RPMI8226 (cell line): ENCODE data around the gene SELENOO.

ENCODE experiments used
- DNase-seq: peaks from one replicate; pipeline ENCODE4 v3.0.0-alpha.2; 2015

SELENOO gene

GRCh38 chr22:50257041-50257440 is 56.2 kb downstream of the SELENOO start:
- DNase-seq = no peak

GRCh38 chr22:50257451-50258360 is 56.9 kb downstream of the SELENOO start:
- no peak for DNase-seq

GRCh38 chr22:50258361-50259292 is 57.8 kb downstream of the SELENOO start:
- DNase-seq = no peak

GRCh38 chr22:50259302-50259701 is 58.5 kb downstream of the SELENOO start:
- DNase-seq = no peak

GRCh38 chr22:50260434-50260800 is 59.6 kb downstream of the SELENOO start:
- DNase-seq = peak; percentile 27

GRCh38 chr22:50260801-50261614 is 60.2 kb downstream of the SELENOO start:
- DNase-seq = peak; percentile 70

GRCh38 chr22:50261615-50262459 is 61.0 kb downstream of the SELENOO start, which contains the start of gene MAPK12:
MAPK12 (minus strand) TSS chr22:50261683; CDS start chr22:50261509, 174 bp downstream.
- DNase-seq = peak; percentile 75

- peak; percentile 45 for DNase-seq
These were observed 61.7 kb downstream of the SELENOO start for GRCh38 chr22:50262460-50262911.

- no peak for DNase-seq
These were observed 62.3 kb downstream of the SELENOO start for GRCh38 chr22:50262973-50263617.

GRCh38 chr22:50264104-50264745 is 63.4 kb downstream of the SELENOO start:
- DNase-seq = no peak

GRCh38 chr22:50264946-50265669 is 64.3 kb downstream of the SELENOO start:
- no peak for DNase-seq

GRCh38 chr22:50266994-50267393 is 66.2 kb downstream of the SELENOO start:
- no peak for DNase-seq
